Measurements from ENCODE around the gene EIF3A.

Gene EIF3A

DNA sequence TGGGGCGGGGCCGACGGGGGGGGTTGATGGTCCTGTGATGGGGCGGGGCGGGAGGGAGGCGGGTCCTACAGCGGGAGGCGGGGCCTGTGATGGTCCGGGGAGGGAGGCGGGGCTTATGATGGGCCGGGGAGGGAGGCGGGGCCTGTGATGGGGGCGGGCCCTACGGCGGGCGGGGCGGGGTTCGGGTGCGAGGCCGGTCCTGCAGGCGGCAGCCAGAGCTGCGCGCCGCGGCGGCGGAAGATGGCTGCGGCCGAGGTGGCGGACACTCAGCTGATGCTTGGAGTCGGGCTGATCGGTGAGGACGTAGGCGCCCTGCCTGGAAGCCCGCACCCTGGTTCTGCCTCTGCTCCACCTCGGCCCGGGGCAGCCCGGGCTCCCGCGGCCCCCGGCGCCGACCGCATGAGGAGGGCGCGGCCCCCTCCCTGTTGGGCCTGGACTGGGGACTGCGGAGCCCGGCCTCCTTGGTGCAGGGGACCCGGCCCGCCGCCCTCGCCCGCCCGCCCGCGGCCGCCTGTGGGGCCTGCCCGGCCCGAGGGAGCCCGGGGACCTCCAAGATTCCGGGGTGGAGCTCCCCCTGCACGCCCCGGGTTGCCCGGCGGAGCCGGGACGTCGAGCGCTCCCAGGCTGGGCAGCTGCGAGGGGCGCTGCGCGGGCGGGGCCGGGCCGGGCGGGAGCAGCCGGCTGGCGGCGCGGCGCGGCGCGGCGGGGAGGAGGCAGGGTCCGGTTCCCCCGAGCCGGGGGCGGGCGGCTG is 23.5 kb upstream of the EIF3A start, which contains the start of gene DENND10 (continued):
- TF ChIP-seq, protein P1, sequence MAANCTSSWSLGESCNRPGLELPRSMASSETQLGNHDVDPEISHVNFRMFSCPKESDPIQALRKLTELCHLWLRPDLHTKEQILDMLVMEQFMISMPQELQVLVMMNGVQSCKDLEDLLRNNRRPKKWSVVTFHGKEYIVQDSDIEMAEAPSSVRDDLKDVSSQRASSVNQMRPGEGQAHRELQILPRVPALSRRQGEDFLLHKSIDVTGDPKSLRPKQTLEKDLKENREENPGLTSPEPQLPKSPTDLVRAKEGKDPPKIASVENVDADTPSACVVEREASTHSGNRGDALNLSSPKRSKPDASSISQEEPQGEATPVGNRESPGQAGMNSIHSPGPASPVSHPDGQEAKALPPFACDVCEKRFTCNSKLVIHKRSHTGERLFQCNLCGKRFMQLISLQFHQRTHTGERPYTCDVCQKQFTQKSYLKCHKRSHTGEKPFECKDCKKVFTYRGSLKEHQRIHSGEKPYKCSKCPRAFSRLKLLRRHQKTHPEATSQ (tag by site-specific recombination; IDR thresholded peaks at IDR 0.05), result peak; percentile 84
- TF ChIP-seq ZNF202 (tag by site-specific recombination; IDR thresholded peaks at IDR 0.05; ENCODE audit: borderline replicate concordance), result no peak
- TF ChIP-seq ZBTB20 (tag by site-specific recombination; IDR thresholded peaks at IDR 0.05), result no peak
- TF ChIP-seq, protein P2, sequence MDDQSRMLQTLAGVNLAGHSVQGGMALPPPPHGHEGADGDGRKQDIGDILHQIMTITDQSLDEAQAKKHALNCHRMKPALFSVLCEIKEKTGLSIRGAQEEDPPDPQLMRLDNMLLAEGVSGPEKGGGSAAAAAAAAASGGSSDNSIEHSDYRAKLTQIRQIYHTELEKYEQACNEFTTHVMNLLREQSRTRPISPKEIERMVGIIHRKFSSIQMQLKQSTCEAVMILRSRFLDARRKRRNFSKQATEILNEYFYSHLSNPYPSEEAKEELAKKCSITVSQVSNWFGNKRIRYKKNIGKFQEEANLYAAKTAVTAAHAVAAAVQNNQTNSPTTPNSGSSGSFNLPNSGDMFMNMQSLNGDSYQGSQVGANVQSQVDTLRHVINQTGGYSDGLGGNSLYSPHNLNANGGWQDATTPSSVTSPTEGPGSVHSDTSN (CRISPR knock-in tag; IDR thresholded peaks at IDR 0.05), result 0 out of 2 replicates have a peak, but pooled peaks have one; percentile 42
- TF ChIP-seq, protein P3, sequence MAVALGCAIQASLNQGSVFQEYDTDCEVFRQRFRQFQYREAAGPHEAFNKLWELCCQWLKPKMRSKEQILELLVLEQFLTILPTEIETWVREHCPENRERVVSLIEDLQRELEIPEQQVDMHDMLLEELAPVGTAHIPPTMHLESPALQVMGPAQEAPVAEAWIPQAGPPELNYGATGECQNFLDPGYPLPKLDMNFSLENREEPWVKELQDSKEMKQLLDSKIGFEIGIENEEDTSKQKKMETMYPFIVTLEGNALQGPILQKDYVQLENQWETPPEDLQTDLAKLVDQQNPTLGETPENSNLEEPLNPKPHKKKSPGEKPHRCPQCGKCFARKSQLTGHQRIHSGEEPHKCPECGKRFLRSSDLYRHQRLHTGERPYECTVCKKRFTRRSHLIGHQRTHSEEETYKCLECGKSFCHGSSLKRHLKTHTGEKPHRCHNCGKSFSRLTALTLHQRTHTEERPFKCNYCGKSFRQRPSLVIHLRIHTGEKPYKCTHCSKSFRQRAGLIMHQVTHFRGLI (tag by site-specific recombination; IDR thresholded peaks at IDR 0.05), result peak; percentile 64; the same call in 1 of the 2 replicates
- TF ChIP-seq KLF9 (tag by site-specific recombination; IDR thresholded peaks at IDR 0.05; ENCODE audit: low read depth), result peak; percentile 57
- TF ChIP-seq, protein P4, sequence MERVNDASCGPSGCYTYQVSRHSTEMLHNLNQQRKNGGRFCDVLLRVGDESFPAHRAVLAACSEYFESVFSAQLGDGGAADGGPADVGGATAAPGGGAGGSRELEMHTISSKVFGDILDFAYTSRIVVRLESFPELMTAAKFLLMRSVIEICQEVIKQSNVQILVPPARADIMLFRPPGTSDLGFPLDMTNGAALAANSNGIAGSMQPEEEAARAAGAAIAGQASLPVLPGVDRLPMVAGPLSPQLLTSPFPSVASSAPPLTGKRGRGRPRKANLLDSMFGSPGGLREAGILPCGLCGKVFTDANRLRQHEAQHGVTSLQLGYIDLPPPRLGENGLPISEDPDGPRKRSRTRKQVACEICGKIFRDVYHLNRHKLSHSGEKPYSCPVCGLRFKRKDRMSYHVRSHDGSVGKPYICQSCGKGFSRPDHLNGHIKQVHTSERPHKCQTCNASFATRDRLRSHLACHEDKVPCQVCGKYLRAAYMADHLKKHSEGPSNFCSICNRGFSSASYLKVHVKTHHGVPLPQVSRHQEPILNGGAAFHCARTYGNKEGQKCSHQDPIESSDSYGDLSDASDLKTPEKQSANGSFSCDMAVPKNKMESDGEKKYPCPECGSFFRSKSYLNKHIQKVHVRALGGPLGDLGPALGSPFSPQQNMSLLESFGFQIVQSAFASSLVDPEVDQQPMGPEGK (tag by site-specific recombination; IDR thresholded peaks at IDR 0.05), result 0 out of 2 replicates have a peak, but pooled peaks have one; percentile 28
- no peak for TF ChIP-seq ZBTB48 (tag by site-specific recombination; IDR thresholded peaks at IDR 0.05)
- TF ChIP-seq, protein P5, sequence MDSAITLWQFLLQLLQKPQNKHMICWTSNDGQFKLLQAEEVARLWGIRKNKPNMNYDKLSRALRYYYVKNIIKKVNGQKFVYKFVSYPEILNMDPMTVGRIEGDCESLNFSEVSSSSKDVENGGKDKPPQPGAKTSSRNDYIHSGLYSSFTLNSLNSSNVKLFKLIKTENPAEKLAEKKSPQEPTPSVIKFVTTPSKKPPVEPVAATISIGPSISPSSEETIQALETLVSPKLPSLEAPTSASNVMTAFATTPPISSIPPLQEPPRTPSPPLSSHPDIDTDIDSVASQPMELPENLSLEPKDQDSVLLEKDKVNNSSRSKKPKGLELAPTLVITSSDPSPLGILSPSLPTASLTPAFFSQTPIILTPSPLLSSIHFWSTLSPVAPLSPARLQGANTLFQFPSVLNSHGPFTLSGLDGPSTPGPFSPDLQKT (IDR thresholded peaks at IDR 0.05; ENCODE audit: borderline replicate concordance, low read depth, low read length), result no peak
- TF ChIP-seq ZNF561 (tag by site-specific recombination; IDR thresholded peaks at IDR 0.05; ENCODE audit: borderline replicate concordance), result peak; percentile 75; the same call in 1 of the 2 replicates
- TF ChIP-seq SETDB1 (IDR thresholded peaks at IDR 0.05; ENCODE audit: insufficient read length, low read length), result no peak
- TF ChIP-seq ZNF624 (tag by site-specific recombination; IDR thresholded peaks at IDR 0.05), result no peak
- TF ChIP-seq ZNF76 (tag by site-specific recombination; IDR thresholded peaks at IDR 0.05; ENCODE audit: borderline replicate concordance, low read depth), result peak; percentile 35; the same call in 1 of the 2 replicates
- TF ChIP-seq ZBTB8A (tag by site-specific recombination; IDR thresholded peaks at IDR 0.05), result no peak
- no peak for TF ChIP-seq ZNF660 (tag by site-specific recombination; IDR thresholded peaks at IDR 0.05)
- no peak for TF ChIP-seq ZNF555 (tag by site-specific recombination; conservative IDR thresholded peaks at IDR 0.05)
- TF ChIP-seq ZNF596 (tag by site-specific recombination; IDR thresholded peaks at IDR 0.05), result peak; percentile 30; the same call in 1 of the 2 replicates
- TF ChIP-seq ZNF302 (tag by site-specific recombination; IDR thresholded peaks at IDR 0.05; ENCODE audit: low read depth), result no peak
- TF ChIP-seq SP7 (tag by site-specific recombination; IDR thresholded peaks at IDR 0.05), result peak; percentile 52; the same call in 1 of the 2 replicates
- TF ChIP-seq ZNF221 (tag by site-specific recombination; IDR thresholded peaks at IDR 0.05; ENCODE audit: borderline replicate concordance), result no peak
- peak; percentile 60 for TF ChIP-seq YY2 (tag by site-specific recombination; IDR thresholded peaks at IDR 0.05)
- TF ChIP-seq ZXDB (tag by site-specific recombination; IDR thresholded peaks at IDR 0.05), result peak; percentile 52; the same call in 1 of the 2 replicates
- TF ChIP-seq, protein P6, sequence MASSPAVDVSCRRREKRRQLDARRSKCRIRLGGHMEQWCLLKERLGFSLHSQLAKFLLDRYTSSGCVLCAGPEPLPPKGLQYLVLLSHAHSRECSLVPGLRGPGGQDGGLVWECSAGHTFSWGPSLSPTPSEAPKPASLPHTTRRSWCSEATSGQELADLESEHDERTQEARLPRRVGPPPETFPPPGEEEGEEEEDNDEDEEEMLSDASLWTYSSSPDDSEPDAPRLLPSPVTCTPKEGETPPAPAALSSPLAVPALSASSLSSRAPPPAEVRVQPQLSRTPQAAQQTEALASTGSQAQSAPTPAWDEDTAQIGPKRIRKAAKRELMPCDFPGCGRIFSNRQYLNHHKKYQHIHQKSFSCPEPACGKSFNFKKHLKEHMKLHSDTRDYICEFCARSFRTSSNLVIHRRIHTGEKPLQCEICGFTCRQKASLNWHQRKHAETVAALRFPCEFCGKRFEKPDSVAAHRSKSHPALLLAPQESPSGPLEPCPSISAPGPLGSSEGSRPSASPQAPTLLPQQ (tag by site-specific recombination; IDR thresholded peaks at IDR 0.05), result peak; percentile 35; the same call in 1 of the 2 replicates
- TF ChIP-seq ZNF791 (tag by site-specific recombination; IDR thresholded peaks at IDR 0.05), result no peak
- TF ChIP-seq, protein P7, sequence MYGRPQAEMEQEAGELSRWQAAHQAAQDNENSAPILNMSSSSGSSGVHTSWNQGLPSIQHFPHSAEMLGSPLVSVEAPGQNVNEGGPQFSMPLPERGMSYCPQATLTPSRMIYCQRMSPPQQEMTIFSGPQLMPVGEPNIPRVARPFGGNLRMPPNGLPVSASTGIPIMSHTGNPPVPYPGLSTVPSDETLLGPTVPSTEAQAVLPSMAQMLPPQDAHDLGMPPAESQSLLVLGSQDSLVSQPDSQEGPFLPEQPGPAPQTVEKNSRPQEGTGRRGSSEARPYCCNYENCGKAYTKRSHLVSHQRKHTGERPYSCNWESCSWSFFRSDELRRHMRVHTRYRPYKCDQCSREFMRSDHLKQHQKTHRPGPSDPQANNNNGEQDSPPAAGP (tag by site-specific recombination; IDR thresholded peaks at IDR 0.05), result peak; percentile 77
- peak; percentile 79; the same call in 1 of the 2 replicates for TF ChIP-seq REPIN1 (tag by site-specific recombination; IDR thresholded peaks at IDR 0.05; ENCODE audit: low read depth)

Measured in HEK293 (cell line).